Fibroblast of skin of left quadriceps (primary cell): ENCODE measurements around the gene LRRTM1.

ENCODE experiments used
- DNase-seq, 2 experiments: peaks; one replicate each; pipeline ENCODE4 v3.0.0-alpha.2; 2013; ENCODE audit warnings: low read depth in 2 of 2

The LRRTM1 gene

GRCh38 chr2:80303909-80304837 lies at the start of gene LRRTM1:
Gene LRRTM1, minus strand, starts transcription at chr2:80304752. Its CDS starts 933 bp downstream, at chr2:80303819.
- DNase-seq = no peak

- peak; percentile 20 to 22 for DNase-seq
Measured at GRCh38 chr2:80351231-80351630, 46.7 kb upstream of the LRRTM1 start.

- DNase-seq = no peak
Measured at GRCh38 chr2:80348953-80349352, 44.4 kb upstream of the LRRTM1 start.

GRCh38 chr2:80348078-80348477 lies 43.5 kb upstream of the LRRTM1 start:
- no peak for DNase-seq

GRCh38 chr2:80340022-80340421 lies 35.5 kb upstream of the LRRTM1 start:
- DNase-seq = no peak

- no peak for DNase-seq
Measured at GRCh38 chr2:80338794-80339193, 34.2 kb upstream of the LRRTM1 start.

GRCh38 chr2:80335411-80335810 lies 30.9 kb upstream of the LRRTM1 start:
- DNase-seq = no peak

- DNase-seq = no peak
Measured at GRCh38 chr2:80333886-80334285, 29.3 kb upstream of the LRRTM1 start.

- no peak for DNase-seq
Measured at GRCh38 chr2:80330527-80331450, 26.2 kb upstream of the LRRTM1 start.

- DNase-seq = no peak
Measured at GRCh38 chr2:80329491-80329890, 24.9 kb upstream of the LRRTM1 start.

GRCh38 chr2:80328159-80328571 lies 23.6 kb upstream of the LRRTM1 start:
- DNase-seq = no peak

- no peak for DNase-seq
Measured at GRCh38 chr2:80326861-80327260, 22.3 kb upstream of the LRRTM1 start.

GRCh38 chr2:80326214-80326613 lies 21.7 kb upstream of the LRRTM1 start:
- DNase-seq = peak; percentile 27 to 29

GRCh38 chr2:80324525-80324924 lies 20.0 kb upstream of the LRRTM1 start:
- DNase-seq = no peak

- peak; percentile 8 to 10 for DNase-seq
Measured at GRCh38 chr2:80323610-80324009, 19.1 kb upstream of the LRRTM1 start.

- no peak for DNase-seq
Measured at GRCh38 chr2:80322958-80323357, 18.4 kb upstream of the LRRTM1 start.

- no peak for DNase-seq
Measured at GRCh38 chr2:80322311-80322920, 17.9 kb upstream of the LRRTM1 start.

GRCh38 chr2:80312282-80312839 lies 7.8 kb upstream of the LRRTM1 start:
- no peak for DNase-seq

- no peak for DNase-seq
Measured at GRCh38 chr2:80311304-80311703, 6.8 kb upstream of the LRRTM1 start.

- DNase-seq = no peak
Measured at GRCh38 chr2:80303006-80303908, 1.3 kb downstream of the LRRTM1 start.
